GM21381 (cell line): ENCODE measurements around the gene BICRA.
"Not testable (repeated sequence)": the region's sequence is repeated elsewhere in the genome, so short reads cannot be mapped to it uniquely, and the experiment has no call there.

Experiments
- ATAC-seq: cut with Tn5 transposase; IDR thresholded peaks from one replicate; pipeline ENCODE4 v1.9.1; 2021; ENCODE audit warnings: mild to moderate bottlenecking, moderate library complexity; ENCODE audit not compliant: unreplicated experiment

Gene BICRA

GRCh38 chr19:47626238-47626637 is 17.3 kb downstream of the BICRA start:
- no peak for ATAC-seq

GRCh38 chr19:47628078-47628771 is 19.3 kb downstream of the BICRA start:
- ATAC-seq: no peak

GRCh38 chr19:47630594-47630993 is 21.7 kb downstream of the BICRA start:
- ATAC-seq: no peak

DNA sequence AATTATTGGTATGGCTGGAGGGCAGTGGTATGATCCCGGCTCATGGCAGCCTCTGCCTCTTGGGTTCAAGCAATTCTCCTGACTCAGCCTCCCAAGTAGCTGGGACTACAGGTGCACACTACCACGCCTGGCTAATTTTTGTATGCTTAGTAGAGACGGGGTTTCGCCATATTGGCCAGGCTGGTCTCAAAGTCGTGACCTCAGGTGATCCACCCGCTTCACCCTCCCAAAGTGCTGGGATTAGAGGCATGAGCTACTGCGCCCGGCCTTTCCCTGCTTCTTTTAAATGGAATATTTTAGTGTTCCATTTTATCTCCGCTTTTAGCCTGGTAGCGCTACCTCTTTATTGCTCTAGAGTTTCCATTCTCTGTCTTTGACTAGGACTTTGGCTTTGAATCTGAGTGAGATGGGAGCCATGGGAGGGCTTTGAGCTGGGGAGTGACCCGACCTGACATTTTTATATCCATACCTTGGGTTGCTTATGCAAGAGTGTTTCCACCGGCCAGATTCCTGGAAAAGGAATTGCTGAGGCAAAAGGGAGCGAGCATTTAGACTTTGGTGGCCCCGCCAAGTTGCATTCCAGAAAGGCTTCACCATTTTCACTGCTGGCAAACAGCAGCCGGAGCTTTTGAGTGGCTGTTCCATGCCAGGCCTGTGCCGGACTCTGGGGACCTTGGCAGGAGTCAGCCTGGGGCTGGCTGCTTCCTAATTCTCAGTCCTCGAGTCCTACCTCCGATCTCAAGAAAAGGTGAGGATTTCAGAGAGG is 22.9 kb downstream of the BICRA start:
- ATAC-seq: no peak

DNA sequence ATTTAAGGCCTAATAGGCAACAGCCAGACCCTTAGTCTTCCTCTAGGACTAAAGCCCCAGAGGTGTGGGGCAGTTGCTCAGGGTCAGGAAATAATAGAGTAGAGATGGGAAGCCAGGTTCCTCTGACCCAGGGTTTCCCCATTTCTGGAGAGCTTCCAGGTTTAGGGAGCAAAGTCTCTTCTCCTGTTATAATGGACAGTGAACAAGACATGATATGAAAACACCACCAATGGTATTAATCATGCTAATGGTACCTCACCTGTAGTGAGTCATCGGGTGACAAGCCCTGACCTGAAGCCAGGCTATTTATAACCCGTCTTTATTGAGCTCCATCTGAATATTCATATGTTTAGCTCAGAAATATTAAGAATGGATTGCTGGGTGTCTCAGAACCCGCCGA is 24.6 kb downstream of the BICRA start:
- ATAC-seq: no peak

- ATAC-seq: no peak
These were observed 25.1 kb downstream of the BICRA start for GRCh38 chr19:47633996-47634395.

GRCh38 chr19:47635152-47635754 is 26.3 kb downstream of the BICRA start:
- ATAC-seq: not testable (repeated sequence)

DNA sequence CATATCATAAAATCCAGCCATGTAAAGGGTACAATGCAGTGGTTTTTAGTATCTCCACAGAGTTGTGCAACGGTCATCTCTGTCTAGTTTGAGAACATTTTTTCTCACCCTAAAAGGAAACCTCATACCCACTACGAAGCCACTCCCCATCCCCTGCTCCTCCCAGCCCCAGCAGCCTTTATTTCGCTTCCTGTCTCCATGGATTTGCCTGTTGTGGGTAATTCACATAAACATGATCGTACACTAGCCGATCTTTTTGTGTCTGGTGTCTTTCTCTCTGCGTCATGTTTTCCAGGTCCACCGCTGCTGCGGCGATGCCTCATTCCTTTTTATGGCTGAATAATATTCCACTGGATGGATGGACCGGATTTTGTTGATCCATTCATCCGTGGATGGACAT is 28.6 kb downstream of the BICRA start:
- no peak for ATAC-seq

- no peak for ATAC-seq
These were observed 33.1 kb downstream of the BICRA start for GRCh38 chr19:47641891-47642485.

DNA sequence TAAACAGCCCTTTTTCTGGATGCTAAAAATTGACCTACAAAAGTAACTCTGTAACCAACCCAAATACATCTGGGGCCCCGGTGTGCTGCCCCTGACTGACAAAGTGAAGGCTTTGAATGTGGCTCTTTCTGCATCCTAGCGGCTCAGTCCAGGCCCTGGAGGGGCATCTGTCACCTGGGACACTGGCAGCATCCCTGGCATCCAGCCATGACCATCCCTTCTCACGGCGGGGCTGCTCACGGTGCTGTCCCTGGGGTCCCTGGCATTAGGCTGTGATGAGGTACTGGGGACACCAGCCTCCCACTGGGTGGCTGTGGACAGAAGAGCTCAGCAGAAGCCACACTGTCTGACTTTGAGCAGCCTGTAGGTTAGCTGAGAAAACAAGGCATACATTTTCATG is 34.3 kb downstream of the BICRA start:
- ATAC-seq: no peak

GRCh38 chr19:47644199-47644598 is 35.3 kb downstream of the BICRA start:
- no peak for ATAC-seq

DNA sequence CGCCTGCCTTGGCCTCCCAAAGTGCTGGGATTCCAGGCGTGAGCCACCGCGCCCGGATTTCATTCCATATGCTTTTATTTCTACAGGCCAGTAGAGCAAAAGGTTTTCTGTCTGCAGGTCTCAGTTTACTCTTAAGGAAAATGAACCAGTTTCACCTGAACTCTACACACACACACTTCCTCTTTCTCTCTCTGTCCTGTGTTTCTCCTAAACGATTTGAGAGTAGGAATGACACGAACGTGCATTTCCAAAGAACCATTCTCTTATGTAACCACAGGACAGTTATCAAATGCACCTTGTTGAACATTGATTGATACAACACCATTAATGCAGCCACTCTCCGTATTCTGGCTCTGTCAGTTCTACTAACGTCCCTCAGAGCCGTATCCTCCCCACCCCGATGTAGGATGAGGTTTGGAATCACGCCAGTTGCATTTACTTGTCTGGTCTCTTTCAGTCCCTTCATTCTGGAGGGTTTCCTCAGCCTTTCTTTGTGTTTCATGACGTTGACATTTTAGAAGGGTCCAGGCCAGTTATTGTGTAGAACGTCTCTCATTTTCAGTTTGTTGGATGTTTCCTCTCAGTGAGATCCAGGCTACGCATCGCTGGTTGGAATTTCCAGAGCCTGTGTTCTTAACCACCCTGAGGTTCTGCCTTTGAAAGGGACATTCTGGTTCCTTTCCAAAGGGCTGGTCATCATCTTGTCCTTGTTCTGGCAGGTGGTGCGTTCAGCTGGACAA is 36.0 kb downstream of the BICRA start:
- no peak for ATAC-seq

DNA sequence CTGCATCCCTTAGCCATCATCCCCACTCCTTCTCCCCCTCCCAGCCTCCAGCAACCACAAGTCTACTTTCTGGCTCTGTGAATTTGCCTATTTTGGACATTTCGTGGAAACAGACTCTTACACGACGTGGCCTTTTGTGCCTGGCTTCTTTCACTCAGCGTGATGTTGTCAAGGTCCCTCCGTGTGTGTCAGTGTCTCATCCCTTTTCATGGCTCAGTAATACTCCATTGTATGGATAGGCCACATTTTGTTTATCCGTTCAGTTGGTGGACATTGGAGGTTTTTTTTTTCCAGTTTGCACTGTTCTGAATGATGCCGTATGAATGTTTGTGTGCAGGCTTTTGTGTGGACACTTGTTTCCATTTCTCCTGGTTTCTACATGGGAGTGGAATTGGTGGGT is 38.0 kb downstream of the BICRA start:
- ATAC-seq: no peak

DNA sequence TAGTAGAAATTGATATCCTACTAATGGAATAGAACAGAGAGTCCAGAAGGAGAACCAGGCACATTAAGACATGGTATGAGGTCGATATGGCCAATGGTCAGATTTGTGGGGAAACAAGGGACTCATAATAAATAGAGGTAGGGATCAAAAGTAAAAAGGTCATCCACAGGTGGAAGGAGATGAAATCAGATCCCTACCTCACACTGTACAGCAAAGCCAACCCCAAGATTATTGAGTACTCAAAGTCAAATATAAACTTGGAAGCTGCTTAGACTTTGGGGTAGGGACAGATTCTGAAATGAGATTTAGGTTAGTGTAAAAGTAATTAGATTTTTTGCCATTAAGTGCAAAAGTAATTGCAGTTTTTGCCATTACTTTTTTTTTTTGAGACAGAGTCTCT is 40.7 kb downstream of the BICRA start:
- ATAC-seq: no peak

- no peak for ATAC-seq
These were observed 41.8 kb downstream of the BICRA start for GRCh38 chr19:47650700-47651099.

DNA sequence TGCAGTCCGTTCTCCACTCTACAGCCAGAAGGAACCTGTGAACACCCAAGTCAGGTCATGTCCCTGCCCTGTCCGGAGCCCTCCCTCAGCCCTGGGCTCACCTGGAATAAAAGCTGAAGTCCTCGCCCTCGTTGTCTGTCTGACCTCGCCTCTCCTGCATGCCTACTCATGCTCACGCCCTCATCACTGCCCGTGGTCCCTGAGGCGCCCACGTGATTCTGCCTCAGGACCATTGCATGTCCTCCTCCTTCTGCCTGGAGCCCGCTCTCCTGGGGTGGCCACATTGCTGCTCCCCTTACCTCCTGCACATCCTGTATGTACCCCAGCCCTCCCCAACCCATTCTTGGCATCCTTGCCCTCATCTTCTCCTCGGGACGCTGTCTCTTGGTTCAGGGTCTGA is 42.2 kb downstream of the BICRA start:
- no peak for ATAC-seq

DNA sequence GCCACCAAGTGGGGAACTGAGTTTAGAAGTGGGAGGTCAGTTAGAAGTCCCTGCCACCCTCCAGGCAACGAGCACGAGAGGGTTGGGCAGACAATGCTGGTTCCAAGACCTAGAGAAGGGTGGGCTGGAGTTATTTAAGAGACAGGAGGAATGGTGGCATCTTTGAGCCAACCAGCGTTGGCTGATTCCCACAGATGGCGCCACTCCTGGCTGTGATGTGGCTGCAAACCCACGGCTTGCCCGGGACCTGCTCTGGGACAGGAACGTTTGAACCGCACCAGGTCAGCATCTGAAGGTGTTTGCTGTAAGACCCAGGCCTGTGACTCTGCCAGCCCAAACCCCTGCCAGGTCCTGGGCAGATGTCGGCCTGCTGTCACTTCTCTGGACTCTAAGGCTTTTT is 42.8 kb downstream of the BICRA start:
- ATAC-seq: no peak

GRCh38 chr19:47652285-47652684 is 43.4 kb downstream of the BICRA start:
- ATAC-seq: no peak

GRCh38 chr19:47653856-47654255 is 44.9 kb downstream of the BICRA start:
- ATAC-seq: no peak

GRCh38 chr19:47657719-47658118 is 48.8 kb downstream of the BICRA start:
- no peak for ATAC-seq
